NK-92 (cell line): ENCODE data around the gene FRS2.

ENCODE experiments used
- DNase-seq: peaks from one replicate; lab custom pipeline; 2025; ENCODE audit not compliant: unreplicated experiment; lab: John Stamatoyannopoulos, UW

The FRS2 gene

DNA sequence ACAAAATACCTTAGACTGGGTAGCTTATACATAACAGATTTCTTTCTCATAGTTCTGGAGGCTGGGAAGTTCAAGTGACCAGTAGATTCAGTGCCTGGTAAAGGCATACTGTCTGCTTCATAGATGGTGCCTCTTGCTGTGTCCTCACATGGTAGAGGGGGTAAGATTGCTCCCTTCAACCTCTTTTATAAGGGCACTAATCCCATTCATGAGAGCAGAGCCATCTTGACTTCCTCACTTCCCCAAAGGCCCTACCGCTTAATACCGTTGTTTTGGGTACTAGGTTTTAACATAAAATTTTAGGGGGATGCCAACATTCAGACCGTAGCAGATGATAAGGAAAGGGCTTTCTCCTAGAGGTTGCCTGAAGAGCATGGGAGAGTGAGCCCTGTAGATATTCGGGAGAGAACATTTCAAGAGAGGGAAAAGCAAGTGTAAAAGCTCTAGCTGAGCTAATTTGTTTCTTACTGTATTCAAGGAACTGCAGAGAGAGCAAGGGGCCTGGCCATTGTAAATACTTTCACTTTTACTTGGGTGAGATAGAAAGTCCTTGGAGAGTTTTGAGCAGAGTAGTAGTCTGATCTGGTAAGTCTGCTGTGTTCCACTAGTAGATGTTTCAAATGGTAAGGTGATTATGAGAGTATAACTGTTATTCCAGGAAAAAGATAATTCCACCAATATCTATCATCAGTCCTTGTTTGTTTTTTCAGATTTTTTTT lies 27.3 kb downstream of the FRS2 start:
- no peak for DNase-seq

DNA sequence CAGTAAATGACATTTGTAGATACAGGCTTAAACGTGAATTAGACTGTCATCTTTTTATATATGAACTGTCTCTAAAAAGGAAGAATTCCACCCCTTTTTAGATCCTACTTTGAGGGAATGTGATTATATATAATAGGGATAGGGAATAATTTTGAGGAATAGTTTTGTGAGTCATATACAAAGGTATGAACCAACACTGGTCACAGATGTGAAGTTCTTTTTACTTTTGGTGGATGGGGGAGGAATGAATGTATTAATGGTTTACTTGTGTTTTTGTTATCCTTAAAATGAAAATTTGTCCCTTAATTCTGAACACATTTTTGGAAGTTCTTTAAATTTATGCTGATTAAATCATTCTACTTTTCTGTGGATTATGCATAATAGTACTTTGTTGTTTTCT lies 30.4 kb downstream of the FRS2 start:
- DNase-seq = no peak

DNA sequence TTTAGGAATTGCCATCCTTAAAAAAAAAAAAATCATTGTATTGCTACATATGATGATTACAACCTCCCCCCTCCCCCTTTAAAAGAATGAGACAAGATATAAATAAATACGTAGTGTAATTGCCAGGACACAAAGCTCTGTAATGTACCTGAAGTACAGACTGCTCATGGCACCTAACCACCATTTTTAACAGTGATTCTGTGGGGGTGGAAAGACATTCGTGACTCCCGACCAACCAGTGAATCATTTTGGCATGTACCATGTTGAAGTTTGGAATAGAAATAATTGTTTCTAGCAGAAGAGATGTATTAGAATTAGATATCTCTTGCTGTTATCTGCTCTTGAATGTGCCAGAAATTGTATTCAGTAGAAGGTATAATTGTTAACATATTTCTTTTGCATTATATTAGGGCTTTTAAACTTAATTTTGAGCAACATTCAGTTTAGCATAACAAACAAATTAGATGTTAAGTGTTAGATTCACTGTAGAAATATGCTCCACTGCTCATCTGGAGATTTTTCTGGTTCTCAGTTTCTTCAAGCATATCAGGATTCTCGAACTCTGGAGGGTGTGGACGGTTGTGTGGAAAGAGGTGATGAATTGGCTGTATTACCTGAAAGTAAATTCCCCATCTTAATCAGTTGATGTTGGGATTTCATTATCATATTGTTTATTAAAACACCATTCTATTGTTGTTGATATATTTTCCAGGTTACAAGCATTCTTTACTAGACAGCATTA lies 31.1 kb downstream of the FRS2 start:
- no peak for DNase-seq

DNA sequence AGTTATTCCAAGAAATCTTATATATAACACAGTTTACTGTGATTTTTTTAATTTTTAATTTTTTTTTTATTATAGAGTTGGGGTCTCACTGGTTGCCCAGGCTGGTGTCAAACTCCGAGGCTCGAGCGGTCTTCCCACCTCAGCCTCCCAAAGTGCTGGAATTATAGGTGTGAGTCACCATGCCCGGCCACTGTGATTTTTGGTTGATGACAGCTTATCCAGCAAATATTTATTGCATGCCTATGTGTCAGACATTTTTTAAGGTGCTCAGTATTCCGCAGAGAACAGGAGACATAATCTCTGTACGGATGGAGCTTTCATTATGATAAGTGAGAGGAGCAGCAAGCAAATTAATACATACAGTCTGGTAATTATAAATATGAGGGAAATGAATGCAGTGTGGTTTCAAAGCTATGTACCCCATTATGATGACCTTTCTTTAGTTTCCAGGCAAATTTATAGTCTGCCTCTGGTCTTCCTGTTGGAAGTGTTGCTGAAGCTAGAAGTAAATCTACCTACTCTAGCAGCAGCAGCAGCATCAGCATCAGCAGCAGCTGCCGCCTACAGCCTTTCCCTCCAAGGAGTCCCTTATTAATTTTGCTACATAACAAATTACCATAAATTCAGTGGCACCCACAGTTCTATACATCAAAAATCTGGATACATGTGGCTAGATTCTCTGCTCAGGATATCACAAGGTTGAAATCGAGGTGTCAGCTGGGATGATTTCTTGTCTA lies 32.3 kb downstream of the FRS2 start:
- no peak for DNase-seq

DNA sequence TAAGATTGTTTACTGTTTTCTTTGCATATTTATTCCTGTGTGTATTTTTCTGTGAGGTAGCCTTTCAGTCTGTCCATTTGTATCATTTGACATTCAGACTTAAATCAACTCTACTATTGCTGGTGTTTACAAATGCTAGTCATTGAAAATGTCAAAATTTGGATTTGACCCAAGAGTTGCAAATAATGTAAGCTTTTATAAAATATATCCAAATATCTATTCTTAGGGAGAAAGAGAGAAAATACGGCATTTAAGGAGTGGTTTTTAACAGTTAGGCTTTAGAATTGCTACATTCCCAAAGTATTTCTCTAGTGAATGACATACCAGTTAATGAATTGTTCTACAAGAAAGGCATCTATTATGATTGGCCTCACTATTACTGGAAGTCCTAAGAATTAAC lies 37.9 kb downstream of the FRS2 start:
- no peak for DNase-seq

DNA sequence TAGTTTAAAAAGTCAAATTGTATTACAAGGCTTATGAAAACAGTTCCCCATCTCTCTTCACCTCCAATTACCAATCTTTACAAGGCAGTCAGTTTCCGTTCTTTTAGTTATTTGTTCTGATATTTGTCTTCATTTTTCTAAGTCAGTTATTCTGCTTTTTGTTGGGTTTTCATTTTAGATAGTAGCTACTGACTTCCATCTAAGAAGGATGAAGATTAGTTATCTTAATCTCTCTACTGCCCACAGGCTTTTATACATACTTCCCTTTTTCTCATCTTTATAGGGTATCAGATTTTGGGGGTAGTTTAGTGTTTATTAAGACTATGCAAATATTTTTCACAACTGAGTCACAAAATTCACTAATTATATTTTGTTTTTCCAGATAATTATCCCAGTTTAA lies 38.4 kb downstream of the FRS2 start:
- no peak for DNase-seq

DNA sequence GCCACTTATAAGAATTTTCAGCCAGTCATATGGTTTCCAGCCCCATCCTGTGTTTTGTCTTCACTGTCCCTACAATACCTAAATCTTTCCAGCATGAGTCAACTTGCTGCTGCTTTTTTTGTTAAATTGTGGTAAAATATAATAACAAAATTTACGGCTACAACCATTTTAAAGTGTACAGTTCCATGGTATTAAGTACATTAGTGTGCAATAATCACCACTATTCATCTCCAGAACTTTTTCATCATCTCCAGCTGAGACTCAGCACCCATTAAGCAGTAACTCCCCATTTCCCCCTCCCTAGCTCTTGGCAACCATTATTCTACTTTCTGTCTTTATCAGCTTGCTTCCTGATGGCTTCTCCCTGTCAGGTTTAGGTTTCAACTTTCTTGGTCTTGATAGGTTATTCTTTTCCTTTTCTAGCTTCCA lies 39.1 kb downstream of the FRS2 start:
- DNase-seq = no peak

DNA sequence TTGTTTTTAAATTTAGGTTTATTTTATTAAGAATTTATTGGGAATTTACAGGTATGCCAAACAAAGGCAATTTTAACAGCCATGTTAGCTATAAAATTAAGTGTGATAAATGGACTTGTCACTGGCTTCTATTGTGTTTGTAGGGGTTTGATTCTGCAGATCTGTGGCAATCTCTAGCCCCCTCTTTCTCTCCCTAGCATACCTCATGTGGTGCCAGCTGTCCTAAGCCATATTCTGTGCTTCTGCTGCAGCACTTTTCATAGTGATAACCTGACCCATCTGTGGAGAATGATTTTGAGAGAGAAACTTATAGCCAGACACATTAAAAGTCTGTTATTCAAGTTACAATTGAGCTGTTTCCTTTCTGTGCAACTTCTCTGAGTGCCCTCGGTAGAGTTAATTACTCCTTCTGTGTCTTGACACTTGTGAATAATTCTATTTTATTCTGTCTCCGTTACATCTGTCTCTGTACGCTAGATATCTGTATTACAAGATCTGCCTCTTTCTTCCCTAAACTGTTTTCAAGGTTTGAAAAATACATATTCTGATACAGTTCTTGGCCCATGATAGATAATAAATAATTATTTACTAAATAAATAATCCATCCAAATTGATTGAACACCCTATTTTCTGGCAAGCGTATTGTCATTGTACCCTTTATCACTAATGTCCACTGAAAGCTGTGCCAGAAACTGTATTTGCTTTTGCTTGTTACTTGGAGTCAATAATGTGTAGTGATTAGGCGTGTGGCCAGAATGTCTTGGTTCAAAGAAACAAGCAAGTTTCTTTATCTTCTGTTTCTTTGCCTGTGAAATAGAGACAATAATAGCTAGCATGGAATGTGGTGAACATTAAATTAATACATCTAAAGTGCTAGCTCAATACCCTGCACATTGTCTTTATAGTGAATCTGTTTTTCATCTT lies 40.0 kb downstream of the FRS2 start:
- DNase-seq = no peak

DNA sequence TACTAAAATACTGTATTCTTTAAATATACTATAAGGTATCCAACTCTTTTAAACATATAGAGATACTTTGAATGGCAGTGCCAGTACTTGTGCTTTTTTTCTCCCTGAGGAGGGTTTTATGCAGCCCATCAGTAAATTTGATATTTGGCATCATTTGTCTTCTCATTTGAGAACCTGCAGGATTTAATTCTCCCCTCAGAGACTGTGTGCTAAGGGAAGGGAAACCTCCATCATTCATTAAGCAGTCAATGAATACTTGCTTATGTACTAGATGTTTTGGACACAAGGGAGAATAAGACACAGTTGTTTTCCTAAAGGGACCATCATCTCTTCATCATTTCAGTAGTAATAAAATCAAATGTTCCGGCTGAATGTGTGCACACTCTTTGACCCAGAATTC lies 40.8 kb downstream of the FRS2 start:
- DNase-seq = no peak

DNA sequence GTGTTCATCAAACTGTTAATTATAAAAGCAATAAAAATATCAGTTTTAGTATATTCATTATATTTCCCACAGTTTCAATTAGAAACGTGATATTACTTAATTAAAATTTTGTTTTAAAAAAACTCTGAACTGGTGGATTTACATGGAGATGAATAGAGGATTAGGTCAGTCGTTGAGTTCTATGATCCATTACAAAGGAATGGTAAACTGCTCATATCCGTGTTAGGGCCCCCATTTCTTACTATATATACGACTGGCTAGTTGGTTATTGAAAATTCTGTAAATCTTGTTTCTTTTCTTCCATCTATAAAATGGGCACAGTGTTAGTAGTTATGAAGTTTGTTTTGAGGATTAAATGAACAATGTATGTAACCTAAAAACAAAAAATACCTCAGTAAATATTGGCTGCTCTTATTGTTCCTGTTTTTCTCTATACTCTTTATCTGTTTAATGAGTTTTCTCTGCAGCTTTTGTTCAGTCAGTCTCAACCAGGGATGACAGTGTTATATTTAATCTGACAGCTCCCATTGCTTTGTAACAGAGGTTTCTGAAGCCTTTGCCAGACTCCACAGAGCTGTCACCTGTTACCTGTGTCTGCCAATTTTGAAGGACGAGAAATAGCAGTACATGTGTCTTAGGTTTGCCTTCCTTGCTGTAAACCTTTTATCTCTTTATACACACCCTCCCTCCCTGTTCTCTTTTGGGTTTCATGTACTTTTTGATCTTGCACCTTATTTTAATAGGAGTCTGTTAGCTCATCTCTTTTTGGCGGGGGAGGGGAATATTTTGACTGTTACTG lies 41.5 kb downstream of the FRS2 start:
- no peak for DNase-seq

DNA sequence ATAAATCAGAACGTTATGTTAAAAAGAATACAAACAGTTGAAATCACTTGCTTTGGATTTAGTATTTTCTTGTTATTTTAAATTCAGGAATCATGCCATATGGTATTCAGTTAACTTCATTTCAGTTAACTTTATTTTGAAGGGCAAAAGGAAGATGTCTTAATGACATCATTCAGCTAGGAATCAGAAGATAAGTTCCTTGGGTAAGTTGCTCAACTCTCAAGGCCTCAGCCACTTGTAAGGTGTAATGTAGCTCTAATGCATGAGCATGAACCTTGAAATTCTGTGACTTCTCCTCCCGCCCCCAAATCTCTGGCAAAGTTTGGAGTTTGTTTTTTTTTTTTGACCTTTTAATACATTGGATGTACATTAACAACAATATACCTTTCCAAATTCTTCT lies 42.6 kb downstream of the FRS2 start:
- no peak for DNase-seq

DNA sequence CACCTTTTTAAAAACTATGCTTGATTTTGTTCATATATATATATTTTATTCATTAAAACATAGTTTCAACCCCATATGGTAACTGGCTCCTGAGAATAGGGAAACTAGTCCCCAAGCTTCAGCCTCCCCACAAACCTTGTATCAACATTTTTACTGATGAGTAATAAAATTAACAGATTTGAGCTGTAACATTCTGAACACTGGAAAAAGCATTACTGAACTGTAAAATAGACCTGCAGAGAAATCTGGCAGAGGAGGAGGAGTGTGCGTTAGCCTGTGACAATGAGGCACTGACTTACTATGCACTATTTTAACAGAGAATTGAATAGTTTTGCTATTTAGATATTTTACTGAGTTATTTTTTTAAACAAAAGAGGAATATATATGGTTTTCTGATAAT lies 43.1 kb downstream of the FRS2 start:
- DNase-seq = no peak

DNA sequence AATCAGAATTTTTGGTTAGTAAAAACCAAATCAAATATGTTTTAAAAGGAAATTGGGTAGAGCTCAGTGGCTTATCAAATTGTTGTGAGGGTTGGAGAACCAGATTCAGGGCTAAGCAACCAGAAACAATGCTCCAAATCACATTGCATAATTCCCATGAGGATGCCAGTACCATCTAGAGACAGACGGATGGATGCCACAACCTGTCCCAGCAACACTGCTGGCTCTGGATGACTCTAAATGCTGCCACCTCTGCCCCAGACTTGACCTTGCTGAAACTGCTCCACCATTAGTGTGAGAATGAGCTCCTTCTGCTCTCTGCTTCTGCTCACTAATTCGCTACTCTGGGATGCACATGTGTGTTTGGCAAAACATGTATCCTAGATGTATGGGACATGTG lies 43.9 kb downstream of the FRS2 start:
- no peak for DNase-seq

DNA sequence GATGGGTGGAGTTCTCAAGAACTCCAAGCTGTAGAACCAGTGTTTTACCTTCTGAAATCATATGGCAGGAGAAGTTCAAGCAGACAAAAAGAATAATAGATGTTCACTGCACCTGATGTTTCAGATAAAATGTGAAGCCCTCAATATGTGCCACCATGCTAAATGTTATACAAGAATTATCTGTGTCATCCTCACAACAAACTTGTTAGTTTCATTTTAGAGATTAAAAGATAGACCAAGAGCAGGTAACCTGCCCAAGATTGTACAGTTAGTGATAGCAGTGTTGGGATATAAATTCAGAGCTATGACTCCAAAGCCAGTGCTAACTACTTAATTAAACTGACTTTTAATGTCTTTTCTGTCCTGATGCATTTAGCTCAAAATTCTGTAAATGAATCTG lies 44.7 kb downstream of the FRS2 start:
- DNase-seq = no peak

DNA sequence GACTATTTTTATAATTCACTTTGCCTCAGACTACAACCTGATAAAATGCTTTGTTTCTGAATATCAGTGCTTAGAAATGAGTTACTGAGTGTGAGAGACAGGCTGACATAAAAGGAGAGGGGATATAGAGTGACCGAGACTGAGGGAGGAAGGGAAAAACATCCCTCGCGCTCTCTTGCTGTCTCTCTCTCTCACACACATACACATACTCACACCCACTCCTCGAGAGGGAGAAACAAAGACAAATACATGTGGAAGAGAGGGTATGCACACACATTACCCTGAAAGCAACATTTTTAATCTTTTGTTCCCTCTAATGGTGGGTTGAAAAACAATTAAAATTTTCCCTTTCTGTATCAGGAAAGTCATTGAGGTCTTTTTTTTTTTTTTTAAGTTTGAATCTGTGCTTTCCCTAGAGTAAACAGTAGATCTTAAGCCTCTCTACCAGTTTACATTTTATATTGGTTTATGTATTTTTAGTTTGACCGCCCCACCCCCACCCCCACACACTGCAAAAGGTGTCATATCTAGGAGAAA lies 45.3 kb downstream of the FRS2 start:
- DNase-seq = no peak

DNA sequence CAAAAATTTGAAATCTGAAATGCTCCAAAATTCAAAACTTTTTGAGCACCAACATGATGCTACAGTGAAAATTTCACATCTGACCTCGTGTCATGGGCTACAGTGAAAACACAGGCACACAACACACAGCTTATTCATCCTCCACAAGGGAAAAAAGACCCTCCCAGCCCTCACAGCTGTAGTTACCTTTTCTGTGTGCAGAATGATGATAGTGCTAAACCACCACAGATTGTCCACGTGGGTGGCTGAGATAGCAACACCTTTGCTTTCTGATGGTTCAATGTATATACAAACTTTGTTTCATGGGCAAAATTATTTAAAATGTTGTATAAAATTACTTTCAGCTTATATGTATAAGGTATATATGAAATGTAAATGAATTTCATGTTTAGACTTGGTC lies 46.8 kb downstream of the FRS2 start:
- no peak for DNase-seq

DNA sequence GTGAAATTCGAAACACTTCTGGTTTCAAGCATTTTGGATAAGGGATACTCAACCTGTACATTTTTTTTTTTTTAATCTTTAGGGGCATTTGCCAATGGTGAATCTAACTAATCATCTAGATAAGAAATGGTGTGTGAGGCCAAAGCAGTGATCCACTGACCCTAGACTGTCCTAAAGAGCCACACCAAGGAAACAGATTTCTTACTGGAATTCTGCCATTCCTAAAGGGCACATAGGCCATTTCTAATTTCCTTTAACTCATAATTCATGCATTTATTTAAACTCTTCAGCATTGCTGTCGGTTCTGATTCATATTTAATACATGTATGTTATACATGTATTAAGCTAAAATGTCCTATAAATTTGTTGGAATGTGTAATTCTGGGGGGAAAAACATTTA lies 47.2 kb downstream of the FRS2 start:
- no peak for DNase-seq

DNA sequence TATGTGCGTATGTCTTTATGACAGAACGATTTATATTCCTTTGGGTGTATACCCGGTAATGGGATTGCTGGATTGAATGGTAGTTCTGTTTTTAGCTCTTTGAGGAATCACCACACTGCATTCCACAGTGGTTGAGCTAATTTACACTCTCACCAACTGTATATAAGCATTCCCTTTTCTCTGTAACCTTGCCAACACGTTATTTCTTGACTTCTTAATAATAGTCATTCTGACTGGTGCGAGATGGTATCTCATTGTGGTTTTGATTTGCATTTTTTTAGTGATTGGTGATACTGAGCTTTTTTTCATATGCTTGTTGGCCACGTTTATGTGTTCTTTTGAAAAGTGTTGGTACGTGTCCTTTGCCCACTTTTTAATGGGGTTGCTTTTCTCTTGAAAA lies 49.7 kb downstream of the FRS2 start:
- no peak for DNase-seq

DNA sequence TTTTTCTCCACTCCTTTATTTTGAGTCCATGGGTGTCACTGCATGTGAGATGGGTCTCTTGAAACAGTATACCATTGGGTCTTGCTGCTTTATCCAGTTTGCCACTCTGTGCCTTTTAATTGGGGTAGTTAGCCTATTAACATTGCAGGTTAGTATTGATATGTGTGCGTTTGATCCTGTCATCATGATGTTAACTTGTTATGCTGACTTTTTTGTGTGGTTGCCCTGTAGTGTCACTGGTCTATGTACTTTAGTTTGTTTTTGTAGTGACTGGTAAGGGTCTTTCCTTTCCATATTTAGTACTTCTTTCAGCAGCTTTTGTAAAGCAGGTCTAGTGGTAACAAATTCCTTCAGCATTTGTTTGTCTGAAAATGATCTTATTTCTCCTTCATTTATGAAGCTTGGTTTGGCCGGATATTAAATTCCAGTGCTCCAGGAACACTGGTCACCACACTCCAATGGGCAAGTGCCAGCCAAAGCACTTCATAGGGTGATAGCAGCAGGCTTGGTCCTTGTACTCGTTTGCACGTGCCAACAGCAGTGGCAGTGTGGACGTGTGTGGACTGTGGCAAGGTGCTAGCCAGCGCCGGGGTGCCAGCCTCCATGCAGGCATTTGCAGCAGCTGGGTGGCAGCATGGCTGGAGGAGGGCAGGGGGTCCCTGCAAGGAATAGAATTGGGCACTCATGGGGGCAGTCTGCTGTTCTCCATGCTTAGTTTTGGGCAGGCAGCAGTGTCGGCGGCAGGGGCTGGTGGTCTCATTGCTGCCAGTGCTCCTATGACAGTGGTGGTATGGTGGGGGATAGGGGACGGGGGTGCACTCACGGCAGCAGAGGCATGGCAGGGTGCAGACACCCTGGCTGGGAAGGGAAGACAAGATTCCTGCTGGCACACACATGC lies 53.5 kb downstream of the FRS2 start:
- DNase-seq = no peak
